NCI-H69 (cell line): ENCODE data around the gene PCDHGA10.
"Not testable (repeated sequence)": the region's sequence is repeated elsewhere in the genome, so short reads cannot be mapped to it uniquely, and the experiment has no call there.

ENCODE experiments used
- DNase-seq: peaks from one replicate; lab custom pipeline; 2025; lab: John Stamatoyannopoulos, UW

The PCDHGA10 gene

GRCh38 chr5:141412854-141413539 lies at the start of gene PCDHGA10:
Gene PCDHGA10 (plus strand): TSS chr5:141412987. CDS start chr5:141413176, 189 bp downstream.
- peak; percentile 35 for DNase-seq

GRCh38 chr5:141363952-141364660 lies 48.7 kb upstream of the PCDHGA10 start, which contains the start of gene PCDHGA5:
Gene PCDHGA5 (plus strand): TSS chr5:141364162. CDS start chr5:141364331, 169 bp downstream.
- no peak for DNase-seq

- DNase-seq: no peak
These were observed 46.5 kb upstream of the PCDHGA10 start for GRCh38 chr5:141366016-141366896.

- no peak for DNase-seq
These were observed 42.6 kb upstream of the PCDHGA10 start, which contains the start of gene PCDHGB3 for GRCh38 chr5:141369994-141370848. Gene PCDHGB3 (plus strand): TSS chr5:141370242. CDS start chr5:141370395, 153 bp downstream.

GRCh38 chr5:141371572-141372475 lies 41.0 kb upstream of the PCDHGA10 start:
- DNase-seq: no peak

- DNase-seq: peak; percentile 25
These were observed 39.0 kb upstream of the PCDHGA10 start, which contains the start of gene PCDHGA6 for GRCh38 chr5:141373673-141374317. Gene PCDHGA6 (plus strand): TSS chr5:141373891. CDS start chr5:141374084, 193 bp downstream.

GRCh38 chr5:141374627-141375026 lies 38.2 kb upstream of the PCDHGA10 start:
- no peak for DNase-seq

GRCh38 chr5:141375444-141376155 lies 37.2 kb upstream of the PCDHGA10 start:
- peak; percentile 11 for DNase-seq

GRCh38 chr5:141382469-141383294 lies 30.1 kb upstream of the PCDHGA10 start, which contains the start of gene PCDHGA7:
Gene PCDHGA7 (plus strand): TSS chr5:141382742. CDS start chr5:141382900, 158 bp downstream.
- no peak for DNase-seq

- DNase-seq: no peak
These were observed 29.4 kb upstream of the PCDHGA10 start for GRCh38 chr5:141383345-141383744.

GRCh38 chr5:141384471-141385267 lies 28.1 kb upstream of the PCDHGA10 start:
- no peak for DNase-seq

- not testable (repeated sequence) for DNase-seq
These were observed 25.1 kb upstream of the PCDHGA10 start, which contains the start of gene PCDHGB4 for GRCh38 chr5:141387557-141388311. Gene PCDHGB4 (plus strand): TSS chr5:141387698. CDS start chr5:141387885, 187 bp downstream.

- no peak for DNase-seq
These were observed 24.1 kb upstream of the PCDHGA10 start for GRCh38 chr5:141388661-141389060.

GRCh38 chr5:141389153-141390042 lies 23.4 kb upstream of the PCDHGA10 start:
- DNase-seq: no peak
